ENCODE data around the gene EPS8. TPM values are rescaled to one million over a fixed set of nuclear protein-coding genes. Genes with fewer than 3 reads are reported as not detected.

Gene EPS8
- total and polyA plus RNA-seq, 2 donors (not counting 1 experiment from before 2014, with no cell fraction given) = 0.76 to 0.96 TPM

GRCh38 chr12:15691388-15691787 lies 97.8 kb downstream of the EPS8 start:
- WGBS (ENCODE audit: insufficient coverage) = 95% methylated on average over 3 of the region's 4 CpGs
- DNase-seq (no peak), ATAC-seq (ENCODE audit: low read depth) (no peak)
- no peaks in the 10 kb centered on the region for H4K20me1 ChIP-seq (ENCODE audit: control insufficient read depth, insufficient read depth, low read length, poor library complexity, severe bottlenecking)
- intact Hi-C loops (cut with micrococcal nuclease) = no loop called here
- Mint-ChIP-seq H3K4me1 (peaks cover 12% of the 10 kb centered on the region), H3K27me3 (no peaks in the 10 kb centered on the region), H3K9me3 (ENCODE audit: insufficient read depth) (peaks cover 3% of the 10 kb centered on the region), H3K27ac (no peak overlapping the region), H3K4me3 (no peak overlapping the region)
- no peak overlapping the region for H3K9ac ChIP-seq (ENCODE audit: low read length)
- TF ChIP-seq EZH2 (IDR thresholded peaks at IDR 0.05; ENCODE audit: borderline replicate concordance, insufficient read depth, low read depth, low read length, poor library complexity, severe bottlenecking) (no peak), CTCF (IDR thresholded peaks at IDR 0.05) (no peak)
- H3K27ac ChIP-seq (ENCODE audit: low read length in 2 of 2) = no peak overlapping the region
- POLR2A ChIA-PET = no interaction called here
- H3K4me2 ChIP-seq (replicated peaks; ENCODE audit: low read depth, low read length, poor library complexity, severe bottlenecking) = no peak overlapping the region
- H3K4me1 ChIP-seq (ENCODE audit: control insufficient read depth in 2 of 2, insufficient read depth in 2 of 2, low read length in 2 of 2) = peaks cover 0 to 6% of the 10 kb centered on the region in 2 donors
- H3K36me3 ChIP-seq (replicated peaks in 1 of 2; ENCODE audit: control extremely low read depth in 1 of 2, control insufficient read depth in 1 of 2, extremely low read depth in 1 of 2, insufficient read depth in 2 of 2, low read length in 1 of 2) = no peaks in the 10 kb centered on the region
- H2AFZ ChIP-seq (ENCODE audit: insufficient read depth, low read depth, low read length, poor library complexity, severe bottlenecking) = no peak overlapping the region
- CTCF ChIA-PET = no interaction called here
- no peak overlapping the region for H3K4me3 ChIP-seq (ENCODE audit: control extremely low read depth in 1 of 5, extremely low read depth in 1 of 5, insufficient read depth in 1 of 5, low read depth in 2 of 5, low read length in 4 of 5)
- peaks cover 0 to 8% (median 0%) of the 10 kb centered on the region in 3 donors for H3K9me3 ChIP-seq (ENCODE audit: control extremely low read depth in 1 of 3, control insufficient read depth in 2 of 3, insufficient read depth in 1 of 3, low read length in 2 of 3)
- no peaks in the 10 kb centered on the region for H3K27me3 ChIP-seq (replicated peaks in 1 of 4; ENCODE audit: control extremely low read depth in 1 of 4, control insufficient read depth in 3 of 4, insufficient read depth in 4 of 4, low read length in 3 of 4)
- H3K79me2 ChIP-seq (ENCODE audit: control insufficient read depth, insufficient read depth, low read length) = no peaks in the 10 kb centered on the region

- TF ChIP-seq CTCF (IDR thresholded peaks at IDR 0.05) = no peak
- TF ChIP-seq EZH2 (IDR thresholded peaks at IDR 0.05; ENCODE audit: borderline replicate concordance, insufficient read depth, low read depth, low read length, poor library complexity, severe bottlenecking) = no peak
These were observed 98.9 kb downstream of the EPS8 start for GRCh38 chr12:15690320-15690719.

More at GRCh38 chr12:15690320-15690719, 98.9 kb downstream of the EPS8 start:
- Mint-ChIP-seq H3K27ac (no peak overlapping the region), H3K9me3 (ENCODE audit: insufficient read depth) (peaks cover 3% of the 10 kb centered on the region), H3K4me1 (peaks cover 12% of the 10 kb centered on the region), H3K4me3 (no peak overlapping the region), H3K27me3 (peaks cover 3% of the 10 kb centered on the region)
- H3K79me2 ChIP-seq (ENCODE audit: control insufficient read depth, insufficient read depth, low read length) = no peaks in the 10 kb centered on the region
- H3K9ac ChIP-seq (ENCODE audit: low read length) = no peak overlapping the region
- ChIA-PET POLR2A (no interaction called here), CTCF (no interaction called here)
- no peak overlapping the region for H3K4me2 ChIP-seq (replicated peaks; ENCODE audit: low read depth, low read length, poor library complexity, severe bottlenecking)
- H3K27me3 ChIP-seq (replicated peaks in 1 of 4; ENCODE audit: control extremely low read depth in 1 of 4, control insufficient read depth in 3 of 4, insufficient read depth in 4 of 4, low read length in 3 of 4) = no peaks in the 10 kb centered on the region
- peaks cover 0 to 6% of the 10 kb centered on the region in 2 donors for H3K4me1 ChIP-seq (ENCODE audit: control insufficient read depth in 2 of 2, insufficient read depth in 2 of 2, low read length in 2 of 2)
- no peak overlapping the region for H3K27ac ChIP-seq (ENCODE audit: low read length in 2 of 2)
- no peak overlapping the region for H3K4me3 ChIP-seq (ENCODE audit: control extremely low read depth in 1 of 5, extremely low read depth in 1 of 5, insufficient read depth in 1 of 5, low read depth in 2 of 5, low read length in 4 of 5)
- intact Hi-C loops (cut with micrococcal nuclease) = no loop called here
- DNase-seq (no peak), ATAC-seq (ENCODE audit: low read depth) (no peak)
- no peaks in the 10 kb centered on the region for H4K20me1 ChIP-seq (ENCODE audit: control insufficient read depth, insufficient read depth, low read length, poor library complexity, severe bottlenecking)
- peaks cover 0 to 8% (median 0%) of the 10 kb centered on the region in 3 donors for H3K9me3 ChIP-seq (ENCODE audit: control extremely low read depth in 1 of 3, control insufficient read depth in 2 of 3, insufficient read depth in 1 of 3, low read length in 2 of 3)
- WGBS (ENCODE audit: insufficient coverage) = no CpG with 5 or more reads among the region's 1 CpG
- no peaks in the 10 kb centered on the region for H3K36me3 ChIP-seq (replicated peaks in 1 of 2; ENCODE audit: control extremely low read depth in 1 of 2, control insufficient read depth in 1 of 2, extremely low read depth in 1 of 2, insufficient read depth in 2 of 2, low read length in 1 of 2)
- no peak overlapping the region for H2AFZ ChIP-seq (ENCODE audit: insufficient read depth, low read depth, low read length, poor library complexity, severe bottlenecking)
